HG02759 (cell line): ENCODE results near the gene RAB5IF.
"Not testable (repeated sequence)": the region's sequence is repeated elsewhere in the genome, so short reads cannot be mapped to it uniquely, and the experiment has no call there.

ENCODE experiments used
- ATAC-seq: cut with Tn5 transposase; IDR thresholded peaks from one replicate; pipeline ENCODE4 v1.9.1; 2021; ENCODE audit warnings: mild to moderate bottlenecking, moderate library complexity; ENCODE audit not compliant: unreplicated experiment

Gene RAB5IF

GRCh38 chr20:36585410-36586125 lies 20.0 kb upstream of the RAB5IF start:
- no peak for ATAC-seq

GRCh38 chr20:36587388-36588070 lies 18.1 kb upstream of the RAB5IF start:
- ATAC-seq = no peak

GRCh38 chr20:36591281-36591680 lies 14.3 kb upstream of the RAB5IF start:
- ATAC-seq = no peak

- ATAC-seq = no peak
Observed at GRCh38 chr20:36591854-36592641, 13.5 kb upstream of the RAB5IF start.

- no peak for ATAC-seq
Observed at GRCh38 chr20:36593347-36593929, 12.1 kb upstream of the RAB5IF start.

GRCh38 chr20:36599912-36600345 lies 5.7 kb upstream of the RAB5IF start:
- ATAC-seq = no peak

GRCh38 chr20:36601540-36601939 lies 4.0 kb upstream of the RAB5IF start:
- no peak for ATAC-seq

GRCh38 chr20:36604952-36605398 lies 604 bp upstream of the RAB5IF start:
- ATAC-seq = peak; percentile 37

- no peak for ATAC-seq
Observed at GRCh38 chr20:36606158-36607066, 833 bp downstream of the RAB5IF start.

GRCh38 chr20:36607586-36608387 lies 2.2 kb downstream of the RAB5IF start:
- no peak for ATAC-seq

GRCh38 chr20:36608388-36608728 lies 2.8 kb downstream of the RAB5IF start:
- ATAC-seq = not testable (repeated sequence)

GRCh38 chr20:36611625-36612024 lies 6.0 kb downstream of the RAB5IF start:
- ATAC-seq = no peak

- ATAC-seq = no peak
Observed at GRCh38 chr20:36613974-36614373, 8.4 kb downstream of the RAB5IF start.

GRCh38 chr20:36614781-36615557 lies 9.4 kb downstream of the RAB5IF start:
- ATAC-seq = no peak

- no peak for ATAC-seq
Observed at GRCh38 chr20:36620917-36621316, 15.3 kb downstream of the RAB5IF start.

GRCh38 chr20:36623444-36623843 lies 17.9 kb downstream of the RAB5IF start:
- ATAC-seq = no peak

GRCh38 chr20:36624068-36624943 lies 18.7 kb downstream of the RAB5IF start:
- no peak for ATAC-seq

- ATAC-seq = no peak
Observed at GRCh38 chr20:36624944-36625324, 19.4 kb downstream of the RAB5IF start.
